Measurements from ENCODE around the gene MTOR.

The MTOR gene

GRCh38 chr1:11289064-11289463 lies 26.7 kb upstream of the MTOR start:
- H3K4me3 ChIP-seq (ENCODE audit: low read depth, low read length): no peak overlapping the region
- no peak for TF ChIP-seq CTCF (IDR thresholded peaks at IDR 0.05; ENCODE audit: borderline replicate concordance, insufficient read depth, low read depth, low read length)

- no peak for TF ChIP-seq CTCF (IDR thresholded peaks at IDR 0.05; ENCODE audit: borderline replicate concordance, insufficient read depth, low read depth, low read length)
- no peak overlapping the region for H3K4me3 ChIP-seq (ENCODE audit: low read depth, low read length)
These were observed 24.5 kb upstream of the MTOR start for GRCh38 chr1:11286735-11287410.

- no peak for TF ChIP-seq CTCF (IDR thresholded peaks at IDR 0.05; ENCODE audit: borderline replicate concordance, insufficient read depth, low read depth, low read length)
- no peak overlapping the region for H3K4me3 ChIP-seq (ENCODE audit: low read depth, low read length)
These were observed 23.8 kb upstream of the MTOR start for GRCh38 chr1:11285883-11286734.

- H3K4me3 ChIP-seq (ENCODE audit: low read depth, low read length): no peak overlapping the region
These were observed 22.4 kb upstream of the MTOR start for GRCh38 chr1:11284784-11285183.

DNA sequence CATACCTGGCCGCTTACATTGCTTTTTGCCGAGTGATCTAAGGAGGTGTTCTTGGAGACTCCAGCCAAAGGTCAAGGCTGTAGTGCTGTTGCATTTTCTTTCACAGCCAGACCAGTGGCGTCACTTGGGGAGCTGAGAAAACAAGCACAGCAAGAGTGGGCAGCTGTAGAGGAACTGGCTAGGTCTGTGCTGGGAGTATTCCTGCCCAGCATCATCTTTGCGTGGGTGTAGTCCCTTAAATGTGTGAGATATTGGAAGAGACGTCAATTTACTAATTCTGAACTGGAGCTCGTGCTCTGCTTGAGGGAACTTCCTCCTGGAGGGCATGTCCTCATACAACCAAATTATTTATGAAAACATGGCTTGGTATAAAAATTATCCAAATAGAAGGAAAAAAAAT lies 20.8 kb upstream of the MTOR start:
- H3K4me3 ChIP-seq (ENCODE audit: low read depth, low read length): no peak overlapping the region
- no peak for TF ChIP-seq CTCF (IDR thresholded peaks at IDR 0.05; ENCODE audit: borderline replicate concordance, insufficient read depth, low read depth, low read length)

More at GRCh38 chr1:11284784-11285183, 22.4 kb upstream of the MTOR start:
- no peak for TF ChIP-seq CTCF (IDR thresholded peaks at IDR 0.05; ENCODE audit: borderline replicate concordance, insufficient read depth, low read depth, low read length)

- TF ChIP-seq CTCF (IDR thresholded peaks at IDR 0.05; ENCODE audit: borderline replicate concordance, insufficient read depth, low read depth, low read length): no peak
- H3K4me3 ChIP-seq (ENCODE audit: low read depth, low read length): no peak overlapping the region
These were observed 19.4 kb upstream of the MTOR start for GRCh38 chr1:11281518-11282331.
